LoVo (cell line): ENCODE data around the gene RIOX2.

Source experiments
- DNase-seq: peaks from one replicate; pipeline ENCODE4 v3.0.0-alpha.2; 2016; ENCODE audit warnings: low spot score

RIOX2 gene

DNA sequence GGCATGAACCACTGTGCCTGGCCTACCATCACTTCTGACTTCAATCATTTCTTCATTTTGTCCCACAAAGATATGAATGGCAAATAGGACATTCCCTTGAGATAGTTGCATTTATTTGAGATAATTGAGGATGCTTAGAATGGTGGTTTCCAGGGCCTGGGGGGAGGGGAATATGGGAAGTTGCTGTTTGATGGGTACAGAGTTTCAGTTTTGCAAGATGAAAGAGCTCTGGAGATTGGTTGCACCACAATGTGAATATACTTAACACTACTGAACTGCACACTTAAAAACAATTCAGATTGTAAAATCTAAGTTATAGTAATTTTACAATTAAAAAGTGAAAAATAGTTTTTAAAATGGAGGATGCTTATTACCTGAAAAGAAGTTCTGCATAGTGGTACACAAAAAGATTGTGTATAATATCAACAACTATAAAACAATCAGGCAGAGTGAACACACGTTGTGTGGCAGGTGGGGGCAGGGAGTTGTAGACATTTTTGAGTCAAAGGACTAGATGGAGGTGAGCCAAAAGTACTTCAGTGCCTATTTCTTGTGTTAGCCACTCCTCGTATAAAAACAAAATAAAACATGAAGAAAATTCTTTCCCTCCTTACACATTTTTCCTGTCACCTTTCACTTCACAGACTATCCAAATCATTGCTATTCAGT, 18.5 kb upstream of the RIOX2 start:
- DNase-seq: no peak

DNA sequence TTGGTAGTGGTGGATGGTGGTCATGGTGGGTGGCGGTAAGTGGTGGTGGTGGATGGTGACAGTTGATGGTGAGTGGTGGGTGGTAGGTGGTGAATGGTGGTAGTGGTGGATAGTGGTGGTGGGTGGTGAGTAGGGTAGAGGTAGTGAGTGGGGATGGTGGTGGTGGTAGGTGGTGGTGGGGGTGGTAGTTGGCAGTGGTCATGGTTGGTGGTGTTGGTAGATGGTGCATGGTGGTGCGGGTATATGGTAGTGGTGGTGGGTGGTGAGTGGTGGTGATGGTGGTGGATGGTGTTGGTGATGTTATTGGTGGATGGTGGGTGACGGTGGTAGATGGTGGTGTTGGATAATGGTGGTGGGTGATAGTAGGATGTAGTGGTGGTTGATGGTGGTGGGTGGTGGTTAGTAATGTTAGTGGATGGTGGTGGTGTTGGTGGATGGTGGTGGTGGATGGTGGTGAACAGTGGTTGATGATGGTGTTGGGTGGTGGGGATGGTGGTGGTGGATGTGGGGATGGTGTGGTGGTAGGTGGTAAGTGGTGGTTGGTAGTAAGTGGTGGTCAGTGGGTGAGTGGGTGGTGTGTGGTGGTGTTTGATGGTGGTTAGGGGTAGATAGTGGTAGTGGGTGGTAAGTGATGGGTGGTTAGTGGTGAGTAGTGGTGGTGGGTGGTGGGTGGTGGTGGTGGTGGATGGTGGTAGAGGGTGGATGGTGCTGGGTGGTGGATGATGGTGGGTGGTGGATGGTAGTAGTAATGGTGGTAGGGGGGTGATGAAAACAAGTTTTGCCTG, 16.7 kb upstream of the RIOX2 start:
- no peak for DNase-seq

DNA sequence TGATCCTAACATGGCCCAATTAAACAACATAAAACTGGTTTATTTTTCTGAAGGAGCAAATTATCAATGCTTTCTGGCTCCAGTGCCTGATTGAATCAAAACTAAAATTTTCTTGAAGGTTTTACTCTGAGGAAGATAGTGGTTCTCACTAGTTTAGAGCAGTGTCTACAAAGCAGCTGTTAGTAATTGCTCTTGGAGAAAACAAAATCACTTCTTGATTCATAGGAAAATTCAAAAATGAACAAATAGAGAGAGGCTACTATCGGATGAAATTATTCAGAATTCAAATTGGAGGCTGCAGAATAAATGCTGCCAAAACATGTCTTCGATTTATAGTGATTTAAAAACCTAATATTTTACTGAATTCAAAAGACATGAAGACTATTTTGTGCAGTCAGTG, 15.1 kb upstream of the RIOX2 start:
- DNase-seq: no peak

DNA sequence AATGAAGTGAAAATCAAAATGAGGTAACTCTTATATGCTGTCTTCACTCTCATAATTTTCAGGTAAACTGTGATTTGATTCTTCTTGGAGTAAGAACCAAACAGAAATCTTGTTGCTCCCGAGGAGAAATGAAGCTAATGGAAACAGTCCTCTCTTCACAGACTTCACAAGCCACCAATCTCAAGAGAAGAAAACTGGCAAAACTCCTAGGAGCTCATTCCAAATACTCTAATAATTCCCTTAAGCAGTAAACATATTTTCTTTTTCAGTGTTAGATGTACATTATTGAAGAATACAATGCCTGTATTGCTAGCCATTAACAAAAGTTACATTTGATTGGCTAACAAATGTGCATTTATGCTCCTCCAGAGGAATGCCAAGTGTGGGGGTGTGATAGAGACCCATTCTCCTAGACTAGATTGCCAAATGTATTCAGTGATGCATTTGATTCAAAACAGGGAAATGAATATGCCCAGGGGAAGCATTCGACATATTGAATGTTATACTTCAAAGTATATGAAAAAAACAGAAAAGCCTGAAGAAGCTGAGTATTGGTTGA, 11.8 kb upstream of the RIOX2 start:
- no peak for DNase-seq

DNA sequence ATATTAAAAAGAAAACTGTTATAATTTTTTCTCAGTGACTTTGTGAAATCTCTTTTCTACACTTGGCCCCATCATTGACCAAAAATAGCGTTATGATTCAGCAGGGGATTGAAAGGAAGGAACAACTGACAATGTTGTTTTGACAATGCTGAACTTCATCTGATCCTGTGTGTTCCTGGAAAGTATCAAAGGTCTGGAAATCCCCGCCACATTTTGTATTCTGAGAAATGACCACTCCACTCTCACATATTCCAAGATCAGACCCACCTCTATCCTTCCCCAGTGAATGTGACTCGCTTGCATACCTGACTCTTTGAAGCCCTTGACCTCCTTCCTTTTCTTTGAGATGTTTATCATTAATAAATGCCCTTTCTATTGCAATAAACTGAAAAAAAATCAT, 9.7 kb upstream of the RIOX2 start:
- no peak for DNase-seq

DNA sequence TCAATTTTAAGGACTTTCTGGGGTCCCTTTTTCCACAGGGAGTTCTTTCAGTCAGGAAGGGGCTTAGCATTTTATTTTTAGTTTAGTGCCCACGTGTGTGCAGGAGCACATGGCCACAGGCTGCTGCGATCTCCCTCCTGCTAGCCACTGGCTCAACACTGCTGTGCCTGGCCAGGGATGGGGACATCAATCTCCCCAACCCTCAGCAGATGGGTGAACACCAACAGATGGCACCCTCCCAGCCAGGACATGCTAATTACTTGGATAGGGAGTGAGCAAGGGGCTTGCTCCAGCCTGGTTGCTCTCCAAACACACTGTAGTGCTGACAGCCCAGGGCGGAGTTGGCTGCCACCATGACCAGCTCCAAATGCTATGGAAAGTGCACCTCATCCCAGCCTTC, 7.4 kb upstream of the RIOX2 start:
- no peak for DNase-seq

DNA sequence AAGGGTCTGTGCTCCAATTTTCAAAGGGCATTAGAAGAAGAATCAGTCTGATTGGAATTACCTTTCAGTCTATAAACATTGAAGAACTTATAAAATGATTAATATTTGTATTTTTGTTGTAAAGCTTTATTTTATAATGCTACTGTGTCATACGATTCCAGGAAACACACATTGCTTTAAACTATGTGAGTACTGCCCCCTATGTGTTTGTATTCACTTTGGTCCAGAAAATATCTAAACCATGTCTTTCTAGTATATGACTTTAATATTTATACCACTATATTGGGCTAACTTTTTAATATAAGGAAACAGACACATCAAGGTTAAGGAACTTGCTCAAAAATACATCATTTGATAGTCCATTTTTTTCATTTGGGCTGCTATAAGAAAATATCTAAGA, 3.2 kb upstream of the RIOX2 start:
- no peak for DNase-seq

DNA sequence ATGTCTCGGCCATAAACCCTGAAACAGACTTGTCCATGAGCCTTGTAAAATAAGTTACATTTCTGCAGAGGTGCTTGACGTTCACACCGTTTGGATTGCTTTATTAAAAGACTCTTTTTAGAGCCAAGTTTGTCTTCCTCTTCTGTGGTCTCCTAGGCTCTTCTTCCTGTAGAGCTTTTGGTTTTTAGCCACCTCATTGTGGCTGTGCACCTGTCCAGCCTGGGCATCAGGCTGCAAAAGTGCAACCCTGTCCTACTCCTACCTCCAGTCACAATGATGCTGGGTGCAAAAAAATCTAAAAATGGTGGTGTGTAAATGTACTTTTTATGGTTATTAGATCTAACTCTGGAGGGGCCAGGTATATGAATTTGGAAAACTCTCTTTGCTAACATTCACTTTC, 2.8 kb upstream of the RIOX2 start:
- DNase-seq: no peak

DNA sequence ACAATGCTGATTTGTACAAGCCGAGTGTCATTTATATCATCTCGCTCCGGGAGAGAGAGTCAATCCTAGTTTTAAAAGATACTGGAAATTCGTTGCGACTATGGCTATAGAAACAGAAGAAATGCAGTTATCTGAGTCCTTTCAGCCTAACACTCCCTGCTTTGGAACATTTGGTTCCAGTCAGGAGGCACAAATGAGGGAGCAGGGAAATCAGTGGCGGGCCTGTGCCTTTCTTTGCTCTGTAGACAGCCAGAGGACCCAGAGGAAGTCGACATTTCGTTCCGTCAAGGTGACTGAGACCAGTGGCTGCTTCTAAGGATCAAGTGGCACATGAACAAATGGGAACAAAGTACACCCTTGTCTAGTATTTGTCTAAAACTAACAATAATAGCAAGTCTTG, 745 bp upstream of the RIOX2 start:
- no peak for DNase-seq

DNA sequence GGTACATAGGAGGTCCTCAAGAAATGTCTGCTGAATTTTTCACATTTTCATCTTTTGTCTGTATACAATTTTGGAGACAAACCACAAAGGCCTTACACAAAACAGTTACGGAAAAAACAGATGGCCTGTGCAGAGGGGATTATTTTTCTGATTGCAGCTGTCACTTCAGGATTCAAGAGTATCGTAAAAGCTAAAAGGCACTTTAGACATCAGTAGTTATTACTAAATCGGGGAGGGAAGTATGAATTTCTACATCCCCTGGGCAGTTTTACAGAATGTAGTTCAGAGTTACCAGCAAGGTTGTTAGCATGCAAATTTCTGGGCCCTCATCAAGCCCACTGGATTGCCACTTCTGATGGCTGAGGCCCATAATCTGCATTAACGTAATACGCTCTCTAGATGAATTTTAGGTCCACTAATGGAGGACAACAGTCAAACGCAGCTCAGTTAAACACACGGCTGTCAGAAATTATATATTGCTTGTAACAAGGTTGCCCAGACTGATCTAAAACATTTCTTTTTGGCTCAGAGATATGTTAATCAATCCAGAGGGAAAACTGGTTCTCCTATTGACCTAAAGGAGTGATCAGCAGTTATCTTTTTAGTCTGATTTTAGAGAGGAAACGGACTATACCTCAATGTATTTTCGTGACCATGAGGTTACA, 1.1 kb downstream of the RIOX2 start:
- no peak for DNase-seq

DNA sequence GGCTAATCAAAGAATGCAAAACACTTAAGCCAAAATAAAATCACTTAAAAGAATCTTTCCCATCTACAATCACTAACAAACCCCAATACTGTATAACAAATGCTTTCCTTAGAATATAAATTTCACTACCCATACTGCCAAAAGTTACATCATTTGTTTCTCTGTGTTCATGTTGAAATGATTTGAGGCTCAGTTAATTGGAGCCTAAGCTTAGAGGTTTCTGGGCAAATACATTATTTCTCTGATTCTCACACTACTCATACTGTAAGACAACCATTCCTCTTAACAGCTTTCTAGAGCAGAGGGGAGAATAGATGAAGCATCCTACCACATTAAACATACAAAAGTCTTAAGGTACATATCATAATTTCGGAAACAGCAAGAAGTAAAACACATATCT, 2.1 kb downstream of the RIOX2 start:
- no peak for DNase-seq

DNA sequence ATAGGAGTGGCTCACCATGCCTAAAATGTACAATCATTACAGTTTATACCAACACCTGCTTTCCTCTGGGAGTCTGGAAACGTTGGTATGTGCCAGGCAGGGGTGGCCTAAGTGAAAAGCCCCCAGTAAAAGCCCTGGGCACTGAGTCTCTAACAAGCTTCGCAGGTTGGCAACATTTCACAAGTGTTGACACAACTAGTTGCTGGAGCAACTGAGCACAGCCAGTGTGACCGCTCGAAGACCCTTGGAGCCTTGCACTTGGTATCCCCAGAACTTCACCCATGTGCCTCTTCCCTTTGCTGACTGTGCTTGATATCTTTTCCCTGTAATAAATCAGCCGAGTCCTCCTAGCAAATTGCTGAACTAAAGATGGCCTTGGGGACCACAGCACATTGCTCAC, 2.7 kb downstream of the RIOX2 start:
- no peak for DNase-seq

DNA sequence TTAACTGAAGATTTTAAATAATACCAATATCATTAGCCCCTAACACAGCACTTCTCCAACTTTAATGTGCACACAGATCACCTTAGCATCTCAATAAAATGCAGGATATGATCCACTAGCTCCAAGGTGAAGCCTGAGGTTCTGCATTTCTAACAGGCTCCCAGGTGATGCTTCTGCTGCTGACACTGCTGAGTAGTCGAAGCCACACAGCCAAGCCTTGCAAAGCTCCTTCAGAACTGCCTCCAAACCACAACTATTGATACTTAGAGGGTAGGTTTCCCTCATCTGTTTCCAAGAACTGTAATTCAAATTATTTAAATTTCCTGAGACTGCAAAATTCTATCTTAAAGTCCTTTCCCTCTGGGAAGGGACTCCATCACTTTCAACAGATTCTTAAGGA, 3.9 kb downstream of the RIOX2 start:
- DNase-seq: no peak

DNA sequence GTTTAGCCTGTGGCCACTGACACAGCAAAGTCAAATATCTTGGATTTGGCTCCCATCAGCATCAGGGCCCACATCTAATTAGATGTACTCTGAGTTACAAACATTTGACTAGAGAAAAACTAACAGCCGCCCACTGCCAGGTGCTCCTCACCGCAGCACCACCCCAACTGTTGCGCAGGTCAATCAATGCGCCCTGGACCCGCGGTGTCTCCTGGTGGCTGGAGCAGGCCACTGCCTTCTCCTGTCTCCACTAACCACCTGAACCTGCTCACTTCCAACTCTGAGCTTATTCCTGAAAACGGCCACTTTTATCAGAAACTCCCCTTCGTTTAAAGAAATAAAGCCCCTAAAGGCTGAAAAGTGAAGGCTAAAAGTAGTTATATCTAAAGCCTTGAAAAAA, 4.3 kb downstream of the RIOX2 start:
- no peak for DNase-seq

DNA sequence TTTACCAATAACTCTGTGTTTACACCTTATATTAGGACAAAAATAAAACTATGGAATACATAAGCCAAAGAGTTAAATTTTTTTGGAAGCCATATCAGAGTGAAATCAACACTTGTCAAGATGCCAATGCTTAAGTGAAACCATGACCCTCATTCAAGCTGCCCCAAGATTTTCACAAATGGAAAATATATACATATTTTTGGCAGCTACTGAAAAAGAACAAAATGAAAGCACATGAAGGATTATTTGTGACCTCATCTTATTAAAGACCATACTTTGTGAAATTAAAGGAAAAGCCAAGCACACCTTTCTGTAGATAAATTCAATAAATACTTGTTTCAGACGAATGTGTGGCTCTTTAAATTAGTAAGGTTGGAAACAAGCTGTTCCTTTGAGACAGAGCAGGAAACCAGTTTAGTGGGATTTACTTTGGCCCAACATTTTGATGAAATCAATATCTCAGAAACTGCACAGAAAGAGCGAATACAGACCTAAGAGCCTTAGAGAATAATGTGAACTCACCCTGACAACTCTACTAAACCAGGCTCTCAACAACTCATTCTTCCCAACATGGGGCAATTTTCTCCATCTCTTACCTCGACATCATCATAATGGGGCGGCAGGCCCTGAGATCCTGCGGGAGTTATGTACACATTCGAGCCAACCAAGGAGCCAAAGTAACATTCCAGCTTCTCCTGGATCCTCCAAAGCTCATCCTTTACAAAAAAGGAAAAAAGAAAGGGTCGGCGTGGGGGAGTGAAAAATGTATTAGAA, 11.1 kb downstream of the RIOX2 start:
- DNase-seq: no peak

DNA sequence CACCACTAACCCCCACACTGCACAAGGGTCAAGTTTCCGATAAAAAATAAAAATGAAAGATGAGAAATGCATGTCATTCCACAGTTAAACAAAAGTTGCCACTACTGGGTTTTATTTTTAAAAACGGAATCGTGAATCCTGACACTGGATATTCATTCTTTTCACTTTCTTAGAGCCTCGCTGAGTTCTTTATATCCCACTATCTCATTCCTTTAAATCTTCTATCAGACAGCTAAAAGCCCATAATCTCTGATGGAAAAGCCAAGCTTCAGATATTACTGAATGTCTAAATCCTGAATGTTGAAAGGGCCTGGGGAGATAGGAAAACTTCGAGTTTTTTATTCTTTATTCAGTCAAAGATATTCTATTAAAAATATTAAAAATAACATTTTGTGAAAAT, 11.7 kb downstream of the RIOX2 start:
- DNase-seq: no peak

DNA sequence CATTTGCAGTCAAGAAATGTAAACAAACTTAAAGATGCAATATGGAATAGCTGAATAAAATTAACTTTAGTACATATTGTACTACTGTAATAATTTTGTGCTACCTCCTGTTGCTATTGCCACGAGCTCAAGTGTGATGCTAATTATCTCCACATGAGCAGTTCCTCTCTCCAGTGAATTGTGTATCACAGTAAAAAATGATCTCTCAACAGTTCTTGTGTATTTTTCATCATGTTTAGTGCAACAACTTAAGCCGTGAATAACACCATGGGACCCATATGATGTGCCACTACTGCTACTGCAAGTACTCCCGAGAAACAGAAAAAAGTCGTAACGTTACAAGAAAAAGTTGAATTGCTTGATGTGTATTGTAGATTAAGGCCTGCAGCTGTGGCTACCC, 12.4 kb downstream of the RIOX2 start:
- DNase-seq: no peak

DNA sequence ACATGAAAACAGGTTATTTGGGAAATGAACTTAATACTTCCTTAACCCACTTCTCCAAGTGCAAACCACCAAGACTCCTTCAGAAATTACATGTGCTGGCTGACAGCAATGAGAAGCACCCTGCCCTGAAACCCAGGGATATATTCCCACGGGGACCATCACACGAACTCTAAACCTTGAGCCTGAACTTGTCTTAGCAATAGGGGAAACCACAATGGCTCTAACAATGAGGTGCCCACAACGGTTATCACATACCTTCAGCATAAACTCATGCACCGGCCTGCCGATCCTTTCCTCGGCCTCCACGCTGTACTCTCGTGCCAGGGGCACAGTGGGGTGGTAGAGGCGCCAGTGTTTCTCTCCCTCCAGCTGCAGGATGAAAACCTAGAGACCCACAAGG, 13.4 kb downstream of the RIOX2 start:
- DNase-seq: no peak

DNA sequence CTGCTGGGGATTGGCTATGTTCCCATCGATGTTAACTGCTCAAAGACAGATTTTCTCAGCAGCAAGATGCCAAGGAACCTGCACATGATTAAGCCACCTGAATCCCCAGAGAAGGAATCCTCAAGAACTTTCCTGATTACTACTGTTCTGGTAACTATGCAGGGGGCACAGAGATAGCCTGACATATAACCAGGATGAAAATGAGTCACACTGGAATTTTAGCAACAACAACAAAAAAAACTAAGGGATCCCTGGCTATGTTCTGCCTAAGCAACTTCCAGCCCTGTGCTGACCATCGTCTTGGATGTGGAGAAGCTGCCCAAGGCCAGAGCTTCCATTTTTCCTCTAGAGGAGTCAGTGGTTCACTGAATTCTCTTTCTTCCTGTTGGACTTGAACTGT, 13.8 kb downstream of the RIOX2 start:
- no peak for DNase-seq

DNA sequence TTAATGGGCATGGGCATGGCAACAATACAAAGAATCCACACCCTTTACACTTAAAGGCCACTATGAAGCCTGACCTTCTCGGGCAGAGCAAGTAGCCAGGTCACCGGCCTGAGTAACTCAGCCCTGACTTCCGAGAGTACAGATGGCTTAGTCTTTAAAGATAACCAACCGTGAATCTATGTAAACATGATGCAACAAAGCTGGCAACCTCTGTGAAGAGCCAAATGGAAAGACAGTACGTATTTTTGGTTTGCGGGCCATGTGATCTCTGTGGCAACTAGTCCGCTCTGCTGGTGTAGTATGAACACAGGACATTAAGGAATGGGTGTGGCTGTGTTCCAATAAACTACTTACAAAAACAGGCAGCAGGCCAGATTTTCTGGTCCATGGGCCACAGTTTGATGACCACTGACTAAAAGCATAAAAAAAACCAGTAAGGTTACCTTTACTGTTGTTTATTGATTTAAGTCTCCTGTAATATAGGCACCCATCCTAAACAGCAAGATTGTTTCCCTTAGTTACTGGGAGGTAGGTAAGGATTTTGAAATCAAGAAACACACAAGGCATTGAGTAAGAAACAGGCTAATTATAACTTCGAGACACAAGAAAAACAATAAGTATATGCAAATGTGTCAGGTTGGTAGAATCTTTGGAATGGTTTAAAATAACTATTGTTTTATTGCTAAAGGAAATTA, 14.5 kb downstream of the RIOX2 start:
- no peak for DNase-seq

DNA sequence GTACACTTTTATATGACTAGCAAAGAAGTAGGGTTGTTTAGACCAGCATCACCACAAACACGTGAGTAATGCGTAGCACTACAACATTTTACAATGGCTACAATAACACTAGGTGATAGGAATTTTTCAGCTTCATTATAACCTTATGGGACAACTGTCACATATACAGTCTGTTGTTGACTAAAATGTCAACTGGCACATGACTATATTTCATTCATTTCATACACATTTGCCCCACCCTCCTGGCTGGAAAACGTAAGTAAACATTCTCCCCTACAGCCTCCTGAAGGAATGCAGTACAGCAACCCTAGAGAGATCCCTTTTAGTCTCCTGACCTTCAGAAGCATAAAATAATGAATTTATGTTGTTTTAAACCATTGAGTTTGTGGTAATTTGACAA, 16.2 kb downstream of the RIOX2 start:
- no peak for DNase-seq
